BJ (cell line): ENCODE data around the gene PMM2. TPM values are rescaled to one million over a fixed set of nuclear protein-coding genes. Genes with fewer than 3 reads are reported as not detected.

Experiments used
- CTCF ChIA-PET: fragments of 350-600 bp; formaldehyde crosslinking; extraction: SDS; loops from one replicate; lab custom pipeline; 2021; ENCODE audit warnings: antibody characterized with exemption, inconsistent platforms; lab: Yijun Ruan, JAX
- POLR2A ChIA-PET: fragments of 300-600 bp; sonication (Branson Sonifier 250); formaldehyde crosslinking; extraction: SDS; loops from one replicate; lab custom pipeline; 2021; ENCODE audit warnings: antibody characterized with exemption; lab: Charles Lee
- DNase-seq: peaks from one replicate; pipeline ENCODE4 v3.0.0-alpha.2; 2011; ENCODE audit warnings: low read depth
- H3K27me3 ChIP-seq: 2 replicates; pipeline ENCODE4 v1.6.0; 2011; ENCODE audit warnings: low read length; ENCODE audit not compliant: control insufficient read depth, insufficient read depth
- H3K36me3 ChIP-seq: 2 replicates; pipeline ENCODE4 v1.5.1; 2011; ENCODE audit warnings: low read length; ENCODE audit not compliant: control insufficient read depth, insufficient read depth
- H3K4me3 ChIP-seq: 2 replicates; pipeline ENCODE4 v1.5.1; 2011; ENCODE audit warnings: low read depth, mild to moderate bottlenecking, control low read depth, low read length
- CTCF ChIP-seq: IDR thresholded peaks from 2 replicates; pipeline ENCODE4 v1.5.1; 2011; ENCODE audit warnings: low read depth, mild to moderate bottlenecking, control low read depth, inconsistent platforms, low read length, moderate library complexity; ENCODE audit not compliant: insufficient read depth
- polyA plus RNA-seq: library from polyadenylated mRNA; depleted of rRNA; stranded (reverse); fragments of >200 nt; gene quantifications from 2 replicates; pipeline ENCODE4 v1.2.3, GENCODE V29; 2011; rRNA removed

Gene PMM2
- polyA plus RNA-seq, 1 experiment, result 30.4 TPM

GRCh38 chr16:8894736-8895334 is 97.2 kb downstream of the PMM2 start:
- Histone ChIP-seq H3K27me3 (no peaks in the 10 kb centered on the region), H3K4me3 (no peak overlapping the region), H3K36me3 (peaks cover 37% of the 10 kb centered on the region)
- CTCF ChIA-PET, result interaction anchor here (1.3 kb wide), 1 partner anchor 8 kb away, joined by 3 read pairs; no protein-coding TSS in a partner anchor
- TF ChIP-seq CTCF, result no peak
- POLR2A ChIA-PET, result interaction anchor here (0.7 kb wide), 1 partner anchor 24 kb away, joined by 3 read pairs; no protein-coding TSS in a partner anchor
- DNase-seq, result no peak

GRCh38 chr16:8898660-8899318 is 101.2 kb downstream of the PMM2 start:
- no peak for DNase-seq
- ChIA-PET CTCF (interaction anchor here (1.4 kb wide), 2 partner anchors 8 to 110 kb away, joined by 3 read pairs; no protein-coding TSS in a partner anchor), POLR2A (no interaction called here)
- Histone ChIP-seq H3K27me3 (no peaks in the 10 kb centered on the region), H3K4me3 (no peak overlapping the region), H3K36me3 (peaks cover 43% of the 10 kb centered on the region)
- TF ChIP-seq CTCF, result no peak

Other genes starting within 250 kb of the PMM2 start
- not detected in 2 replicates for gene TMEM114, start 207.3 kb upstream of the PMM2 start, polyA plus RNA-seq
- 43.9 and 54.6 TPM in 2 replicates for gene METTL22, start 176.1 kb upstream of the PMM2 start, polyA plus RNA-seq
- 2.8 and 3.5 TPM in 2 replicates for gene ABAT, start 123.2 kb upstream of the PMM2 start, polyA plus RNA-seq
- 5.9 and 7.9 TPM in 2 replicates for gene TMEM186, start 200 bp upstream of the PMM2 start, polyA plus RNA-seq
- gene CARHSP1, start 71.2 kb downstream of the PMM2 start, polyA plus RNA-seq, result 88.0 and 119 TPM in 2 replicates
- gene LITAFD, start 84.5 kb downstream of the PMM2 start, polyA plus RNA-seq, result not detected in 2 replicates
- 17.2 and 18.2 TPM in 2 replicates for gene USP7, start 166.1 kb downstream of the PMM2 start, polyA plus RNA-seq